ENCODE measurements around the gene RANBP1.
"Not testable (repeated sequence)": the region's sequence is repeated elsewhere in the genome, so short reads cannot be mapped to it uniquely, and the experiment has no call there.

Gene RANBP1

GRCh38 chr22:20115691-20116375, at the start of gene RANBP1:
Gene RANBP1, plus strand, starts transcription at chr22:20116104. Its CDS starts 81 bp downstream, at chr22:20116185.
- DNase-seq (ENCODE audit: low read depth in 2 of 2), result no peak
- H3K4me3 ChIP-seq (replicated peaks in 1 of 2; ENCODE audit: low read depth in 2 of 2, low read length in 2 of 2), result peak within 1 kb of the TSS; percentile 98
- TF ChIP-seq CTCF (IDR thresholded peaks at IDR 0.05; ENCODE audit: low read depth, low read length), result no peak

- no peak overlapping the region for H3K4me3 ChIP-seq (replicated peaks in 1 of 2; ENCODE audit: low read depth in 2 of 2, low read length in 2 of 2)
- no peak for DNase-seq (ENCODE audit: low read depth in 2 of 2)
- TF ChIP-seq CTCF (IDR thresholded peaks at IDR 0.05; ENCODE audit: low read depth, low read length), result no peak
Measured at GRCh38 chr22:20066617-20067383, 49.1 kb upstream of the RANBP1 start.

GRCh38 chr22:20067384-20067682, 48.6 kb upstream of the RANBP1 start:
- not testable (repeated sequence) for H3K4me3 ChIP-seq (replicated peaks in 1 of 2; ENCODE audit: low read depth in 2 of 2, low read length in 2 of 2); DNase-seq (ENCODE audit: low read depth in 2 of 2)

- no peak for DNase-seq (ENCODE audit: low read depth in 2 of 2)
- no peak for TF ChIP-seq CTCF (IDR thresholded peaks at IDR 0.05; ENCODE audit: low read depth, low read length)
- no peak overlapping the region for H3K4me3 ChIP-seq (replicated peaks in 1 of 2; ENCODE audit: low read depth in 2 of 2, low read length in 2 of 2)
Measured at GRCh38 chr22:20068640-20069039, 47.3 kb upstream of the RANBP1 start.

GRCh38 chr22:20069331-20070042, 46.4 kb upstream of the RANBP1 start:
- H3K4me3 ChIP-seq (replicated peaks in 1 of 2; ENCODE audit: low read depth in 2 of 2, low read length in 2 of 2), result no peak overlapping the region
- no peak for DNase-seq (ENCODE audit: low read depth in 2 of 2)
- TF ChIP-seq CTCF (IDR thresholded peaks at IDR 0.05; ENCODE audit: low read depth, low read length), result no peak

- DNase-seq (ENCODE audit: low read depth in 2 of 2), result no peak
- no peak overlapping the region for H3K4me3 ChIP-seq (replicated peaks in 1 of 2; ENCODE audit: low read depth in 2 of 2, low read length in 2 of 2)
- no peak for TF ChIP-seq CTCF (IDR thresholded peaks at IDR 0.05; ENCODE audit: low read depth, low read length)
Measured at GRCh38 chr22:20071524-20071972, 44.4 kb upstream of the RANBP1 start.

GRCh38 chr22:20076627-20077172, 39.2 kb upstream of the RANBP1 start:
- H3K4me3 ChIP-seq (replicated peaks in 1 of 2; ENCODE audit: low read depth in 2 of 2, low read length in 2 of 2), result no peak overlapping the region
- DNase-seq (ENCODE audit: low read depth in 2 of 2), result no peak
- no peak for TF ChIP-seq CTCF (IDR thresholded peaks at IDR 0.05; ENCODE audit: low read depth, low read length)
